ENCODE measurements around the gene HHIPL1.

Gene HHIPL1

DNA sequence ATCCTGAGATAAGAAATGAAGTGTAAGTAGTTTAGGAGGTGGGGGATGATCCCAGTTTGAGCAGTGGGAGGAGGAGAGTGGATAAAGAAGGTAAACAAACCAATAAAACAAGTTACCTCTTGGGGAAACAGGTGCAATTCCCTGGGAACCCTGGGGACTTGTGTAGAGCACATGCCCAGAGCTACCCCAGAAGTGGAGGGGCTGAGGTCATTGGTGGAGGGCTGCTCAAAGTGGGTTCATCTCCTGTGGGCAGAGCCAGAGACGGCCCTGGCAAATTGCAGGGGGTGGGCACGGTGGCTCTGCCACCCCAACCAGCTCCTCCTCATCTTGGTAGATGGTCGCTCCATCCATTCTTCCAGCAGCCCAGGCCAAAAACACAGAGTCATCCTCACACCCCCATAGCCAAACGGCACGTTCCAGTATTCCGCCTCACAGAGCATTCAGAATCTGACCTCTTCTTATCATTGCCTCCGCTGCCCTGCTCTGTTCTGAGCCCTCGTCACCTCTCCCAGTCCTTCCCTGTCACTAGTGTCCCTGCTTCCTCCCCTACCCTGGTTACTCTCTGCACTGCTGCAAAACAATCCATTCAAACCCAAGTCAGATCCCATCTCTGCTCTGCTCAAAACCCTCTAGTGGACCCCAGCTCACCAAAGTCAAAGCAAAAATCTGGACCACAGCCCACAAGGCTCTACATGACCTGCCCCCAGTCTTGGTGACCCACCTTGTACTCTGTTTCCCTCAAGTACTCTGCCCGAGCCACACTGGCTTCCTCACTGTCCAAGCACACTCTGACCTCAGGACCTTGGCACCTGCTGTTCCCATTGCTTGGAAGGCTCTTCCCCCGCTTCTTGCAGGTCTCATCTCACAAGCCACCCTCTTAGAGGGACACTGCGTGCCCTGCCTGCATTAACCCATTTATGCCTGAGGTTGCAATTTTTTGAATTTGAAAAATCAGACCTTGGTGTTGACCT lies 44.6 kb downstream of the HHIPL1 start:
- no peak for DNase-seq (ENCODE audit: low spot score)

DNA sequence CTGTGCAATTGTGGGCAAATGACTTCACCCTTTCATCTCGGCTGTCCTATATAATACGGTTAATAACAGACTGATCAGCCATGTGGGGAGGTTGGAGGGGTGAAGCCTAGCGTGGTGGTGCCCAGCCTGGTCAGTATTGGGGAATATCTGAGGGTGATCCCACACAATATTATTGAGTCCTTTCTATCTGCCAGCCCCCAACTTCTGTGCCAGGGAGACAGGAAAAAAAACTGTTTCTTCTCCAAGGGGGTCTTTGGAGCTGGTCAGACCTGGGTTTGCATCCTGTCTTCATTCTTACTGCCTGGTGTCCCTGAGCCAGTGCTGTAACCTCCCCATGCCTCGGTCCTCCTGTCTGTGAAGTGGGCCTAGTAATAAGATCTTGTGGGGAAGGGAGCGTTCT lies 45.7 kb downstream of the HHIPL1 start:
- DNase-seq (ENCODE audit: low spot score): no peak

- no peak for DNase-seq (ENCODE audit: low spot score)
These were observed 46.4 kb downstream of the HHIPL1 start for GRCh38 chr14:99691111-99691885.

DNA sequence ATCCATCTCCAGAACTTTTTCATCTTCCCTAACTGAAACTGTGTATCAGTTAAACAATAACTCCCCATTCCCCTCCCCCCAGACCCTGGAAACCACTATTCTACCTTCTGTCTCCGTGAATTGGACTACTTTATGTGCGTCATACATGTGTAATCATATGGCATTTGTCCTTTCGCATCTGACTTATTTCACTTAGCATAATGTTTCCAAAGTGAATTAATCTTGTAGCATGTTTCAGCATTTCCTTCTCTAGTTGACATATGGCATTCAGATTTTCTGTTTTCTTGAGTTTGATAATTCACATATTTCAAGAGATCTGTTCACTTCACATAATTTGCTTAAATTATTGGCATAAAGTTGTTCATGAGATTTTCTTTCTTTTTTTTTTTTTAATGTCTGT lies 49.0 kb downstream of the HHIPL1 start:
- DNase-seq (ENCODE audit: low spot score): no peak

GRCh38 chr14:99696929-99697328 lies 52.0 kb downstream of the HHIPL1 start:
- DNase-seq (ENCODE audit: low spot score): no peak

DNA sequence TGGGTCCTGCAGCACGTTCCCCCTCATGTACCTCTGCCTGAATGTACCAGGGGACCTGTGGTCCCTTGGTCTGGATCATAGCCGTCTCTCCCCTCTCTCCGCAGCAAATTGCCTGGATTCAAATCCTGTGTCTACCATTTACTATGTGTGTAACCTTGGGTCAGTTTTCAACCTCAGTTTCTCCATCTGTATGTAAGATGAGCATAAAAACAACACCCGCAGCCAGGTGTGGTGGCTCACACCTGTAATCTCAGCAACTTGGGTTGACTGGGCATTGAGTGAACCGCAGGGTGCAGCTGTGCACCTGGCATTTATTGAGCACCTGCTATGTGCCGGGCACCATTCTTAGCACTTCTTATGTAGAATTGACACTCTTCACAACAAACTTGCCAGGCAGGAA lies 53.3 kb downstream of the HHIPL1 start:
- no peak for DNase-seq (ENCODE audit: low spot score)

DNA sequence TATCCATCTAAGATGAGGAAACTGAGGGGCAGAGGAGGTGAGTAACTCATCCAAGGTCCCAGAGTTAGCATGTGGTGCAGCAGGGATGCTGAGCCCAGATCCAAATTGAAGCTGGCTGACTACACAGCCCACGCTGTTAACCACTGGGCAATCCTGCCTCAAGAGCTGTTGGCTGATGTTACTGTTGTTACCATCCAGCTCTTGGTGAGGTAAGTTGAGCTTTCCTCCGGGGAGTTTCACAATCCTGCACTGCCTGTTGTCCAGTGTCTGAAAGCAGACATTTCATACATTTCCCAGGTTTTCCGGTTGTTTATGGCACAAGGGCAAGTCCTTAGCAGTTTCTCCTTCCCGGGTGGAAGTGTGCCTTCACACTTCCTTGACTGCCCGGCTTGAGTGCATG lies 53.7 kb downstream of the HHIPL1 start:
- DNase-seq (ENCODE audit: low spot score): no peak

DNA sequence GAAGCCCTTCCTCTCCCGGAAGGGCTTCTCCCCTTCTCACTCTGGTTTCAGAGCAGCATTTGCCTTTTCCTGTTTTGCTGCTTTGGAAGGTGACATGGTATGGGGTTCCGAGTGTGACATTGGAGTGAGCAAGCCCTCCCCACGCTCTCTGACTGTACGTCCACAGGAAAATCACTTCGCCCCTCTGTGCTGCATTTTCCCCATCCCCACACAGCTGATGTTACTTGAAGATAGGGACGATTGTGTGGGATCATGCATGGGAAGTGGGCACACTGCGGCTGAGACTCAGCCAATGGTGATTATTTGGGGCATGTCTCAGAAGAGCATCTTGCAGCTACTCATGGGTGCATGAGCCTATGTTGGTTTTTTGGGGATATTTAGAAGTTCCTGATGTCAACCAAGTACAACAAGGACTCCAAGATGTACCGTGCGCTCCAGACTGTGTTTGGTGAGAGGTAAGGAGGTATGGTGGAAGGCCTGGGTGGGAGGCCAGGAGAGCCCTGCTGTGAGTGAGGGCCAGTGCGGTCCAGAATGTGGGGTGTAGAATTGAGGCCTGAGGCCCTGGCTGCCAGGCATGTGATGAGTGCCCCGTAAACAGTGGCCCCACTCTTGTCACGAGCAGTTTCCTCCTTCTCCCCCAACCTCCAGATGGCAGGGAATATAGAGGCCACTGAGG lies 54.3 kb downstream of the HHIPL1 start:
- no peak for DNase-seq (ENCODE audit: low spot score)

DNA sequence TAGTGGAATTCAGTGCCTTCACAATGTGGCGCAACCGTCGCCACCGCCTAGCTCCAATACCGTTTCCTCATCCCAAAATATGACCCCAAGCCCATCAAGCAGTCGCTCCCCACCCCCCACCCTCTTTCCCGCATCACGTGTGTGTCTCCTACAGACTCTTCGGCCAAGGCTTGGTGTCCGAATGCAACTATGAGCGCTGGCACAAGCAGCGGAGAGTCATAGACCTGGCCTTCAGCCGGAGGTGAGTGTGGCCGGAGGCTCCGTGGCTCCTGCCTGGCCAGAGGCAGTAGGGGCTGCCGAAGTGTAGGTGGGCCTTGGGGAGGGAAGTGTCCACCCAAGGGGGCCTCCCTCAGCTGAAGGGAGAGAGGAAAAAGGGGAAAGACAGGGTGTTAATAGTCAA lies 54.9 kb downstream of the HHIPL1 start:
- no peak for DNase-seq (ENCODE audit: low spot score)

DNA sequence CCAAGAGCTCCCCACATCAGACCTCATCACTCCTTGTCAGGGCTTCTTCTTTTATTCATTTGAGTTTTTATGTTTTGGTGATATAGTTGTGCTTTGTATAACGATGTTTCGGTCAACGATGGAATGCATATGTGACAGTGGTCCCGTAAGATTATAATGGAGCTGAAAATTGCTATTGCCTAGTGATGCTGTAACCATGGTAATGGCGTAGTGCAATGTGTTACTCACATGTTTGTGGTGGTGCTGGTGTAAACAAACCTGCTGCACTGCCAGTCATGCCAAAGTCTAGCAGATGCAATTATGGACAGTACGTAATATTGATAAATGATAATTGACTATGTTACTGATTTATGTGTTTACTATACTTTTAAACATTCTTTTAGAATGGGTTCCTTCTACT lies 55.5 kb downstream of the HHIPL1 start:
- DNase-seq (ENCODE audit: low spot score): no peak

GRCh38 chr14:99701260-99701659 lies 56.3 kb downstream of the HHIPL1 start:
- no peak for DNase-seq (ENCODE audit: low spot score)

GRCh38 chr14:99702115-99702514 lies 57.2 kb downstream of the HHIPL1 start:
- no peak for DNase-seq (ENCODE audit: low spot score)

DNA sequence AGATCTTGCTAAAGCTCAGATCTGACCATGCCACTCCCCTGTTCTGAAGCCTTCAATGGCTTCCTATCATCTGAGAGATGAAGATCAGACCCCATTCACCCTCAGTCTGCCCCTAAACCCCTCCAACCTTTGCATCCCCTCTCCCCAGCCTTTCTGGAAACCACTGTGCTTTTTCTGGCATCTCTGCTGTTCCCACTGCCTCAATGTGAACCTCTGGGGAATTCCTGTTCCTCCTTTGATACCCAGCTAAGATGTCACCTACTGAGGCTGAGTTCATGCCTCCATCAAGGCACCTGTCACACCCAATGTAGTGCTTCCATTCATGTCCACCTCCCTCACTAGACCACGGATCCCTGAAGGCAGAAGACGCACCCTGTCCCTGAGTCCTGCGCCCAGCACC lies 58.5 kb downstream of the HHIPL1 start:
- no peak for DNase-seq (ENCODE audit: low spot score)

DNA sequence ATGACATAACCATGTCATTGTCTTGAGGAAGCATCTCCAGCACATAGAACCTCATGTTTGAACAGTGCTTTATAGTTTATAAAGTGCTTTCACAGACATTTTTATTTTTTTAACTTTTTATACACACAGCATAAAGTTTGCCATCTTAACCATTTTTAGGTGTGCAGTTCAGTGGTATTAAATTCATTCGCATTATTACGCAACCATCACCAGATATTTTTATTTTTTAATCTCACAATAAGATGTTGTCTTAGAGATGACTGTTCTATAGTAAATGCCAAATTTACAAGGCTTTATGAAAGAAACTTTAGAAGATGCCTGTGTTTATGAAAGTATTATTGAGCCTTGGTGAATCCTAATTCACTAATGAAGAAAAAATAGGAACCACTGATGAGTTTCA lies 59.1 kb downstream of the HHIPL1 start:
- DNase-seq (ENCODE audit: low spot score): no peak

DNA sequence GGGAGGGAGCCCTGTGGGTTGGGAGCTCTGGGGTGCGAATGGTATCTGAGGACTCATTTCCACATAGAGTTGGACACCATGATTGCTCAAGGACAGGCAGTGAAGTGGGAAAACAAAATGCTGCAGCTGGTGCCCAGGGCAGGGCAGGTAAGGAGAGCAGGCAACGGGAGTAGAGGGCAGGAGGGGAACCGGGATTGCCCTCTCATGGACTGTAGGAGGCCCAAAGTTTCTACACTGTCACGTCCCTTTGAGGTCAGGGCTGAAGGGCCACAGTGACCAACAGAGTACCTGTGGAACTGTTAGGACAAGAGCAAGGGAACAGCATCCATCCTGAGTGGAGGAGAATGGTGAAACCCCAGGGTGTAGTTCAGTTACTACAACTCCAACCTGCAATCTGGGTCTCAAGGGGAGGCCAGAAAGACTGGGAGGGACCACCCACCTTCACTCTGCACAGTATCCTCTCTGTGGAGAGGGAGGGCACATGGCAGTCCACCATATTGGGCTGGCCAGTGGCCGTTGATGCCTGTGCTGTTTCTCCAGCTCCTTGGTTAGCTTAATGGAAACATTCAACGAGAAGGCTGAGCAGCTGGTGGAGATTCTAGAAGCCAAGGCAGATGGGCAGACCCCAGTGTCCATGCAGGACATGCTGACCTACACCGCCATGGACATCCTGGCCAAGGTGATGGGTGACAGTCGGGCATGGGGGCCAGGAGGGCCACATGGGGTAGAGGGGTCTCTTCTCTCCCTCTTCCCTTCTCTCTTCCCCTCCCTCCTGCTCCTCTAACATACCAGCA lies 61.4 kb downstream of the HHIPL1 start:
- no peak for DNase-seq (ENCODE audit: low spot score)

- no peak for DNase-seq (ENCODE audit: low spot score)
These were observed 62.5 kb downstream of the HHIPL1 start for GRCh38 chr14:99707420-99707819.

DNA sequence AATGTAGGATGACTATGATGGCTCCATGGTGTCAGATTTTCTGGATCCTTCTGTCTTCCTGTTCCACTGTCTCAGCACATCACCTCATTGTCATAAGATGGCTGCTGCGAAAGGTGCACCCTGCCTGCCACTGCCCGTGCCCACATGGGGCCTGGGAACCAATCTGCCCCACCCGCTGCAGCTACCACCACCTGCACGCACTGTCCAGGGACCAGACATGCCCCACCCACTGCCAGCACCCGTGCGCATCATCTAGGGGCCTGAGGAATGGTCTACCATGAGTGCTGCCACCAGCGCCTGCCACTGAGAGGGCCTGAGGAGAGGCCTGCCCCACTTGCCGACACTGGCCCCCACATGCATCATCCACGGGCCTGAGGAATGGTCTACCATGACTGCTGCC lies 63.0 kb downstream of the HHIPL1 start:
- no peak for DNase-seq (ENCODE audit: low spot score)

GRCh38 chr14:99708449-99708848 lies 63.5 kb downstream of the HHIPL1 start:
- DNase-seq (ENCODE audit: low spot score): no peak

- no peak for DNase-seq (ENCODE audit: low spot score)
These were observed 69.0 kb downstream of the HHIPL1 start for GRCh38 chr14:99713972-99714371.

DNA sequence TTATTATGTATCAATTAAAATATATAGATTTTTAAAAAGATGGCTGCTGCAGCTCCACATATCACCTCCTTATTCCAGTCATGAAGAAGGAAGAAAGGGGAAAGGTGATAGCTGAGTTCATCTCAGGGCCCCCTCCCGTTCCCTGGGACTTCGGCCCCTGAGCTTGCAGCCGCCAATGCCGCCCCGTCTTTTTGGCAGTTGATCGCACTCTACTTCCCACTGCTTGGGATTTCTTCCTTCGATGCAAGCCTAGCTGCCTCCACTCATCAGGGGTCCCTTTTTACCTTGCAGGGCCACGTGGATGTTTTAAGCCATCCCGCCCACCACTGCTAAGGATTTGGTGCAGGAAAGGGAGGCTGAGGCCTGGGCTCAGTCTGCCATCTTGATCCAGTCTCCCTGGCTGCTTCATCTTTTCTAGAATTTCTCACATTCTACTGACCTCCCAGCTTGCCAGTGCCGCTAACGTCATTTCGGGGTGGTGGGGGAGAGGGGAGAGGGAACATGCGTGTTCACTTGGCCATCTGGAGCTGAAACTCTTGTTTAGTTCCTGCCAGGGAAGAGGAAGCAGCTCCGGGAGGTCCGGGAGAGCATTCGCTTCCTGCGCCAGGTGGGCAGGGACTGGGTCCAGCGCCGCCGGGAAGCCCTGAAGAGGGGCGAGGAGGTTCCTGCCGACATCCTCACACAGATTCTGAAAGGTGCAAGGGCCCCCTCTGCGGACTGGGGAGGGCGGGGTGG lies 70.5 kb downstream of the HHIPL1 start:
- DNase-seq (ENCODE audit: low spot score): no peak
